Measurements from ENCODE around the gene TPST2. TPM values are rescaled to one million over a fixed set of nuclear protein-coding genes. Genes with fewer than 3 reads are reported as not detected.

The TPST2 gene
- total and polyA plus RNA-seq, 2 of the 4 experiments (the other 2 are of a cell fraction) = 42.5 to 63.6 TPM

- no peak overlapping the region for H3K27ac ChIP-seq (ENCODE audit: insufficient read depth, low read length)
- ATAC-seq (ENCODE audit: low read depth) (no peak), DNase-seq (no peak)
- POLR2A ChIA-PET (ENCODE audit: unreplicated experiment) = interaction anchor here (0.6 kb wide), 1 partner anchor 26 kb away, joined by 6 read pairs; no protein-coding TSS in a partner anchor
- peaks cover 23% of the 10 kb centered on the region for H3K9me1 ChIP-seq (ENCODE audit: insufficient read depth, low read length)
- no peak overlapping the region for H2AK9ac ChIP-seq (replicated peaks; ENCODE audit: low read depth, low read length, poor library complexity)
- no peaks in the 10 kb centered on the region; the same call in 1 of the 2 replicates for H3K36me3 ChIP-seq (ENCODE audit: control insufficient read depth, insufficient read depth, low read length)
- no peak overlapping the region for H4K5ac ChIP-seq (ENCODE audit: low read depth, low read length)
- H3K14ac ChIP-seq (replicated peaks; ENCODE audit: low read depth, low read length) = no peak overlapping the region
- H3K4ac ChIP-seq (ENCODE audit: low read depth, low read length) = no peak overlapping the region
- in situ Hi-C loops (cut with MboI; ENCODE audit: low sequenced_read_pairs) (no loop called here), dilution Hi-C loops (cut with HindIII; ENCODE audit: low sequenced_read_pairs, unreplicated experiment) (no loop called here), intact Hi-C loops (cut with micrococcal nuclease) (no loop called here)
- H3K4me3 ChIP-seq (ENCODE audit: insufficient read depth, low read depth, low read length) = no peak overlapping the region
- no peaks in the 10 kb centered on the region for H3K27me3 ChIP-seq (ENCODE audit: control insufficient read depth, insufficient read depth, low read length)
- no peak overlapping the region for H3K9ac ChIP-seq (ENCODE audit: low read depth, low read length)
- no peak overlapping the region for H3K23ac ChIP-seq (ENCODE audit: low read depth, low read length)
- 100% methylated on average over 3 of the region's 7 CpGs; no CpG with 5 or more reads in 1 of the 2 experiments for WGBS, 2 experiments (ENCODE audit: extremely low coverage in 2 of 2, insufficient read length in 1 of 2)
- no peak overlapping the region for H4K8ac ChIP-seq (ENCODE audit: low read depth in 2 of 2, low read length in 2 of 2)
- peaks cover 5% of the 10 kb centered on the region for H3K4me1 ChIP-seq (ENCODE audit: control insufficient read depth, insufficient read depth, low read length)
- no peak overlapping the region for H2BK15ac ChIP-seq (ENCODE audit: low read depth, low read length)
- H3K18ac ChIP-seq (ENCODE audit: low read depth, low read length) = no peak overlapping the region
- H2AFZ ChIP-seq (replicated peaks; ENCODE audit: low read length, poor library complexity) = no peak overlapping the region
- H2BK120ac ChIP-seq (ENCODE audit: low read depth, low read length) = no peak overlapping the region
- CTCF ChIA-PET = no interaction called here
- peaks cover 35% of the 10 kb centered on the region for H4K20me1 ChIP-seq (ENCODE audit: insufficient read depth, low read length)
- H2BK5ac ChIP-seq (ENCODE audit: low read depth, low read length, poor library complexity, severe bottlenecking) = no peak overlapping the region
- H2BK20ac ChIP-seq (ENCODE audit: low read depth, low read length) = no peak overlapping the region
- H4K91ac ChIP-seq (ENCODE audit: insufficient read depth, low read depth, low read length) = no peak overlapping the region
- no peaks in the 10 kb centered on the region for H3K9me3 ChIP-seq (ENCODE audit: control insufficient read depth, insufficient read depth, low read length)
- no peak overlapping the region for H3K56ac ChIP-seq (ENCODE audit: extremely low read depth, insufficient read depth, low read length)
- no TSS peak for BruUV-seq (replicated peaks)
- H2AK5ac ChIP-seq (ENCODE audit: low read depth, low read length) = no peak overlapping the region
- H3K79me1 ChIP-seq (ENCODE audit: low read depth in 1 of 2, low read length in 2 of 2) = peaks cover 34 to 91% of the 10 kb centered on the region in 2 experiments
- TF ChIP-seq RFX5 (IDR thresholded peaks at IDR 0.05; ENCODE audit: low read depth, low read length) (no peak), RAD21 (IDR thresholded peaks at IDR 0.05; ENCODE audit: low read length) (no peak), FOS (IDR thresholded peaks at IDR 0.05; ENCODE audit: low read depth, low read length) (no peak), CEBPB (IDR thresholded peaks at IDR 0.05; ENCODE audit: low read depth, low read length) (no peak), BHLHE40 (IDR thresholded peaks at IDR 0.05; ENCODE audit: low read depth, low read length) (no peak), MAFK (IDR thresholded peaks at IDR 0.05; ENCODE audit: low read depth, low read length) (no peak), MXI1 (IDR thresholded peaks at IDR 0.05; ENCODE audit: borderline replicate concordance, low read depth, low read length) (no peak), MAZ (IDR thresholded peaks at IDR 0.05; ENCODE audit: borderline replicate concordance, low read depth, low read length) (no peak), POLR2A (IDR thresholded peaks at IDR 0.05; ENCODE audit: low read depth, low read length) (no peak)
- TF ChIP-seq, protein P1, sequence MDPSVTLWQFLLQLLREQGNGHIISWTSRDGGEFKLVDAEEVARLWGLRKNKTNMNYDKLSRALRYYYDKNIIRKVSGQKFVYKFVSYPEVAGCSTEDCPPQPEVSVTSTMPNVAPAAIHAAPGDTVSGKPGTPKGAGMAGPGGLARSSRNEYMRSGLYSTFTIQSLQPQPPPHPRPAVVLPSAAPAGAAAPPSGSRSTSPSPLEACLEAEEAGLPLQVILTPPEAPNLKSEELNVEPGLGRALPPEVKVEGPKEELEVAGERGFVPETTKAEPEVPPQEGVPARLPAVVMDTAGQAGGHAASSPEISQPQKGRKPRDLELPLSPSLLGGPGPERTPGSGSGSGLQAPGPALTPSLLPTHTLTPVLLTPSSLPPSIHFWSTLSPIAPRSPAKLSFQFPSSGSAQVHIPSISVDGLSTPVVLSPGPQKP (IDR thresholded peaks at IDR 0.05; ENCODE audit: borderline replicate concordance, low read depth, low read length) = no peak
- TF ChIP-seq, protein P2, sequence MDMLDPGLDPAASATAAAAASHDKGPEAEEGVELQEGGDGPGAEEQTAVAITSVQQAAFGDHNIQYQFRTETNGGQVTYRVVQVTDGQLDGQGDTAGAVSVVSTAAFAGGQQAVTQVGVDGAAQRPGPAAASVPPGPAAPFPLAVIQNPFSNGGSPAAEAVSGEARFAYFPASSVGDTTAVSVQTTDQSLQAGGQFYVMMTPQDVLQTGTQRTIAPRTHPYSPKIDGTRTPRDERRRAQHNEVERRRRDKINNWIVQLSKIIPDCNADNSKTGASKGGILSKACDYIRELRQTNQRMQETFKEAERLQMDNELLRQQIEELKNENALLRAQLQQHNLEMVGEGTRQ (IDR thresholded peaks at IDR 0.05; ENCODE audit: low read depth, low read length) = no peak
- no peak overlapping the region for H3K4me2 ChIP-seq (ENCODE audit: low read depth, low read length)
Measured at GRCh38 chr22:26577081-26577480, 12.9 kb downstream of the TPST2 start.
